Fibroblast of the aortic adventitia (primary cell): ENCODE data around the gene TMEM260. TPM values are rescaled to one million over a fixed set of nuclear protein-coding genes. Genes with fewer than 3 reads are reported as not detected.

ENCODE experiments used
- DNase-seq: peaks from one replicate; pipeline ENCODE4 v3.0.0-alpha.2; 2010; ENCODE audit warnings: low read depth
- H3K4me3 ChIP-seq: 2 replicates; pipeline ENCODE4 v1.5.1; 2011; ENCODE audit warnings: low read depth, mild to moderate bottlenecking, control low read depth, low read length, moderate library complexity
- total RNA-seq: library from RNA; depleted of rRNA; stranded (reverse); fragments of >200 nt; gene quantifications from 2 replicates; pipeline ENCODE4 v1.2.3, GENCODE V29; 2012; ENCODE audit warnings: low replicate concordance
- TF ChIP-seq, protein P1 (sequence below): IDR thresholded peaks from 2 replicates; pipeline ENCODE4 v1.5.1; 2011; ENCODE audit warnings: mild to moderate bottlenecking, low read length, control low read depth, inconsistent platforms; ENCODE audit not compliant: insufficient read depth

TMEM260 gene
- total RNA-seq, 1 donor = 19.1 TPM

DNA sequence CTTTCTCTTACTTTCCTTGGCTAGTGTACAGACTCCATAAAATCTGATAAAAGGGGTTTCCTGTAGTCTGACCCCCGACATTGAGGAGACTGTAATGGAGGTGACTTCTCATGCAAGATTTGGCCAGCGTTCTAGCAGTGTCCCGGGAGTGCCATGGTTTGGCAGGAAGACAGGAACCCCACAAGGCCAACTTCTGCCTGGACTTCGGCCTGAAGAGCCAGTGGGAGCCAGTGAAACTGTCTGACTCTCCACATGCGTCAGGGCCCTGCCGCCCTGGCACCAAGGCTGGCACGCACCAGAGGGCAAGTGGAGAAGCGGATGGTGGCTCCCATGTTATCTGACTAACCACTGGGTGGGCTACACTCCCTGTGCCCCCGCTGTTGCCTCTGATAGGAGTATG is 70.5 kb downstream of the TMEM260 start:
- H3K4me3 ChIP-seq = no peak overlapping the region
- TF ChIP-seq, protein P1, sequence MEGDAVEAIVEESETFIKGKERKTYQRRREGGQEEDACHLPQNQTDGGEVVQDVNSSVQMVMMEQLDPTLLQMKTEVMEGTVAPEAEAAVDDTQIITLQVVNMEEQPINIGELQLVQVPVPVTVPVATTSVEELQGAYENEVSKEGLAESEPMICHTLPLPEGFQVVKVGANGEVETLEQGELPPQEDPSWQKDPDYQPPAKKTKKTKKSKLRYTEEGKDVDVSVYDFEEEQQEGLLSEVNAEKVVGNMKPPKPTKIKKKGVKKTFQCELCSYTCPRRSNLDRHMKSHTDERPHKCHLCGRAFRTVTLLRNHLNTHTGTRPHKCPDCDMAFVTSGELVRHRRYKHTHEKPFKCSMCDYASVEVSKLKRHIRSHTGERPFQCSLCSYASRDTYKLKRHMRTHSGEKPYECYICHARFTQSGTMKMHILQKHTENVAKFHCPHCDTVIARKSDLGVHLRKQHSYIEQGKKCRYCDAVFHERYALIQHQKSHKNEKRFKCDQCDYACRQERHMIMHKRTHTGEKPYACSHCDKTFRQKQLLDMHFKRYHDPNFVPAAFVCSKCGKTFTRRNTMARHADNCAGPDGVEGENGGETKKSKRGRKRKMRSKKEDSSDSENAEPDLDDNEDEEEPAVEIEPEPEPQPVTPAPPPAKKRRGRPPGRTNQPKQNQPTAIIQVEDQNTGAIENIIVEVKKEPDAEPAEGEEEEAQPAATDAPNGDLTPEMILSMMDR = no peak
- no peak for DNase-seq

DNA sequence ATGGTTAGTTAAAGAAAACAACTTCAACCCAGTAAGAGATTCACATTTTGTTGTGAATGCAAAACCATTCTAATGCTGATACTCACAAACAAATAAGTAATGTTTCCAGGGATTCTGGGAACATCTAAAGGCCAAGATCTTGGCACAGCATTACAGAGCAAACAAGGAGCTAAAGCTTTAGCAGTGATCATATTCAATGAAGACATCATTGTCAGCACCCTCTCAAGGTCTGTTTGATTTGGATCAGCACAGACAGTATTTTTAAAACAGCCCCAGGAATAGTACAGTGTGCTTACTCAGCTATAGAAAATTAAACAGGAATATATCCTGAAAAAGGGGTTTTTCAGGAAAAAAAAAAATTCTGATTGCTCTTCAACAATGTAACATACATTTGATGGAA is 71.4 kb downstream of the TMEM260 start:
- TF ChIP-seq, protein P1 = no peak
- no peak for DNase-seq
- H3K4me3 ChIP-seq = no peak overlapping the region

DNA sequence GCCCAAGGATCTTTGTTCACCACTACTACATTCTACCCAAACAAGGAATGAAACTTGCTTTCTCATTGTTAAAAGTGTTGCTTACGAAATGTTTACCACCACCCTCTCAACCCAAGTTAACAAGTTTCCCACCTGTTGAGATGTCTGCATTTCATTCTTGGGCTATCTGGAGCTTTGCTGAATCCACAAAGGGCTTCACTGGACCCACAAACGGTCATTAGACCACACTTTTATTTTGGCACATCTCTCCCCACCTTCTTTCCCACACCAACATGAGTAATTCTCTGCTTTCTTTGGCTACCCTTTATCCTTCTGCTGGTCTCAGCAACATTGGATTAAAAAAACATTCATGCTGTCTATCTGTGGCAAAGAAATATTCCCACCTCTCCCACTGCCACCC is 78.0 kb downstream of the TMEM260 start:
- DNase-seq = no peak
- TF ChIP-seq, protein P1 = no peak
- no peak overlapping the region for H3K4me3 ChIP-seq

DNA sequence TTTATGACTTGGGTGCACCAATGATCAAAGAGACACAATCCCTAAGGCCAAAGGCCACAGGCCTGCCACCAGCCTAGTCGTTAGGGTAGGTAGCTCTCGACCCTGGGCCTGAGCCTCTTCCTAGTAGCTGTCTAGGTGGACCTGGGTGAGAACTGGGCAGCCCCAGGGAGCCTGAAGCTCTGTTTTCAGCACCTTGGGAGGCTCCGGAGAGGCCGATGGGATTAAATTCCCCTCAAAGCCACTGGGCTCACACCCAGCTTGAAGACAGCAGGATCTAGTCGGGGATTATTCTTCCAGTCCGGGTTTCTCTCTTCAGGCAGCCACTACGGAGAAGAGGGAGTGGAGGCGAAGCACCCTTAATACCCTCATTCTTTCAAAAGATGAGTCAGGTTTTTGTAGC is 79.8 kb downstream of the TMEM260 start:
- no peak overlapping the region for H3K4me3 ChIP-seq
- no peak for DNase-seq
- TF ChIP-seq, protein P1 = no peak

DNA sequence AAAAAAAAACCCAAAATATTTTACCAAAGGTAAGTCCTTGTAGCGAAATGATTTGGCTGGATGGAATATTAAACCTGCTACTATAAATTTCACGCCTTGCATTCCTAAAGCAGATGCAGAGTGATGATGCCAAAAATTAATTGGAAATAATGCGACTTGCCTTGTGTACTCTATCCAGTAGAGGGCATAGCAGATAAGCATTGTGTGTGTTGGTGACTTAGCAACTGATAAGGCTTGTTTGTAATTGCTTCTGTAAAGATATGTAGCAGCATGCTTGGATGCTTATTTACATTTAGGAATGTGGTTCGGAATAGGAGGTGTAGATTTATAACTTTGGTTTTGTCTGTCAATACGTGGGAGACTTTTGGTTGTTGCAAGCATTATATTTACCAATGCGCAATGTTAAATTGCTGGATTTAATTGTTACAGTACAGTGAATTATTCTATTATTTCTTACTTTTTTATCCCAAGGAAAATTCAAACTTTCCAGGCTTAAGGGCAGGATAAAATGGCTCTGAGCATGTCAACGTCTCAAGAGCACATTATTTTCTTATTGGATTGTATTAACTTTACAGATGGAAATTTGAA is 80.5 kb downstream of the TMEM260 start:
- DNase-seq = peak; percentile 43
- H3K4me3 ChIP-seq = no peak overlapping the region
- TF ChIP-seq, protein P1 = peak; percentile 62

DNA sequence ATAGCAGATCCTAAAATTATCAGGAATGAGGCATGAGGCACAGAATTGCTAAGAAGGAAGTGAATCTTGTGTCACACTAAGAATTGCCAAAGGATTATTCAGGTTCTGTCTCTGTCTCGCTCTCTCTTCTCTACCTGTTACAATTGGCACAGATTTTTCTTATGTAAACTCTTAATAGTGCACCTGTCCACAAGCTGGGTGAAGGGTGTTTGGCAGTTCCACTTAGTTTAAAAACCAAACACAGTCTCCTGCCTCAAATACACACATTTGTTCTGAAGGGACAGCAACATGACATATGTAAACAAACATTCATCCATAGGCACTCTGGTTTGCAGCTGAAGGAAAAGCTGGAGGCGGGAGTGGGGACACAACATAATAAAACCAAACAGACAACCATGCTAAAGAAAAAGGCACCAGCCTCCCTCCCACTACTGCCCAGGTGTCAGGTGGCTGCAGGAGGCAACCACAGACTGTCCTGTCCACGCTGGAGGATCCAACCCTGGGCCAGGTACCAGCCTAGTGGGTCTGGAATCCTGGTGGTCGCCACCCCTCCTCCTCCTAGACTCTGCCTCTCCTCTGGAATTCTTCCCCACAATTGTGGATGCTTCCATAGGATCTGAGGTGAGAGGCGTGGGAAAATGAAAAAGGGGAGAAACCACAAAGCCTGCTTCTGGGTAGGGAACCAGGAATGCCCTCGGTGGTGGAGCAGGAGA is 81.2 kb downstream of the TMEM260 start:
- no peak overlapping the region for H3K4me3 ChIP-seq
- TF ChIP-seq, protein P1 = no peak
- DNase-seq = no peak
